ENCODE data around the gene KRT16.
"Not testable (repeated sequence)": the region's sequence is repeated elsewhere in the genome, so short reads cannot be mapped to it uniquely, and the experiment has no call there.

KRT16 gene

DNA sequence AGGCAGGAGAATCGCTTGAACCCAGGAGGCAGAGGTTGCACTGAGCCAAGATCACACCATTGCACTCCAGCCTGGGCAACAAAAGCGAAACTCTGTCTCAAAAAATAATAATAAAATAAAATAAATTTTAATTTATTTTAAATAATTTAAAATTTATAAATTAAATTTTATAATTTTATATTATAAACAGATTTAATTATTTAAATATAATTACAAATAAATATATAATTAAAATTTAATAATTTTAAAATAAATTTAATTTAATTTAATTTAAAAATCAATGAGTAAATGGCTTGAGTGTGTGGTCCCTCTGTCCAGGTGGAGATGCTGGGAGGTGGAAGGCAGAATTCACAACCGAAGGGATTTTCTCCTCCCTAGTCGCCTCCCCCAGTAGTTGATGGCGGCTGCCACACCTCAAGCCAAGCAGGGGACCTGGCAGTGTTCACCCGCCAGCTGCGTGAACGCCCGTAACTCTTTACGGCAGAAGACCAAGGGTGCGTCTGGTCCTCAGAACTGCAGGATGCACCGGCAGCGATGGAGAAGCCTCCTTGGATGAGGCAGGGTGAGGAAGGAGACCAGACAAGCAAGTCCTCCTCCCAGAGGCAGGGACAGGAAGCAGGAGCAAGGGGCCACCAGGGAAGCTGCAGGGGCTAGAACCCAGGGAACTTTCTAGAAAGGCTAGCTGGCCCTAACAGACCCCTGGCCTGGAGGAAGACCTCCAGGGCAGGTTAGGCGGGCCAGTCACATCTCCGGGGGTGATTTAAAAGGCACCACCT, 34.7 kb upstream of the KRT16 start:
- DNase-seq = no peak

- DNase-seq = no peak
Measured at GRCh38 chr17:41642252-41643156, 29.9 kb upstream of the KRT16 start.

GRCh38 chr17:41640596-41640995, 28.0 kb upstream of the KRT16 start:
- DNase-seq = not testable (repeated sequence)

DNA sequence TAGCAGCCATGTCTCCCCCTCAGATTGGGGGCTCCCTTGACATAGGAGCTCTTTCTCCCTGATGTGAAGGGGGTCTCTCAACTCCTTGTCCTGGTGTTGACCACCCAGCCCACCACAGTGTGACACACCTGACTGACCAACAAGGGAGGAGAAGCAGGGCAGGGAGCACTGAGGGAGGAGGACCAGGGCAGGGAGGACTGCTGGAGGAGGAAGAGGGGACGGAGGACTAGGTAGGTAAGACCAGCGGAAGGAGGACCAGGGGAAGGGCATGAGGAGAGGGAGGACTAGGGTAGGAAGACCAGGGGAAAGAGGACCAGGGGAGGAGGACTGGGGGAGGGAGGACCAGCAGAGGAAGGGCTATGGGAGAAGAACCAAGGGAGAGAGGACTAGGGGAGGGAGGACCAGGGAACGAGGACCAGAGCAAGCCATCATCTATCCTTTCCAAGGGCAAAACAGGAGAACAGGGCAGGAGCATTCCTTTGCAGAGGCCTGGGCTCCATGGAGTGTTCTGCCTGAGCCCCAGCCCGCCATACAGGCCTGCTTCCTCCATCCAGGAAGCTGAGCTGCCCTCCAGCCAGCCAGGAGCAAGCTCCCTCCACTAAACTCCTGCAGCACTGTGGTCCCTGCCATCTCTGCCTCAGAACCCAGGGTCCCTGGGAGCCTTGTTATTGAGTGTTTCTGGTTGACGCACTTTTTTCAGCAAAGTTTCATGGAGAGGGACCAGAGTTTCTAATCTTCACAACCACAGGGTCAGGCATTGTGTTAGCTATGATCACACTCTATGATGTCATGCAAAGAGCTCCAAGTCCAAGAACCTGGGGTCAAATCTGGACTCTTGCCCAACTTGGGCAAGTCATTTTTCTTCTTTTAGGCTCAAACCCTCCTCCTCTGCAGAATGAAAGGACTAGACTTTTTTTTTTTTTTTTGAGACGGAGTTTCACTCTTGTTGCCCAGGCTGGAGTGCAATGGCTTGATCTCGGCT, 27.2 kb upstream of the KRT16 start:
- DNase-seq = no peak

DNA sequence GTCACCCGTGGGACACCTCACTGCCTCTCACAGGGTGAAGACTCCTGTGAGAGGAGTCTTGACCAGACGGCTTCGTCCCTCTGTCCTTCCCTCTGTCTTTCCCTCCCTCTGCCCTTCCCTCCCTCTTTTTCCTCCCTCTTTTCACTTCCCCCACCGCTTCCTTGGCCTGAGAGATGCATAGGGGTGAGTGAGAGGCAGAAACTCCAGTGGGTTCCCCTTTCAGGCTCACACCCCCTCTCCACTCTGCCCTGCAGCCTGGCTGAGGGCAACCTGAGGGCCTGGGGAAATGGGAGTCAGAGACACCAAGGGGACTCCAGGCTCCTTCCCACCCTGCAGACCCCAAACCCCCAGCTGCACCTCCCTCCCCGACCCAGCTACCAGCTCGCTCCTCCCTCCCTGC, 26.4 kb upstream of the KRT16 start:
- DNase-seq = no peak

GRCh38 chr17:41638194-41638593, 25.6 kb upstream of the KRT16 start:
- no peak for DNase-seq

DNA sequence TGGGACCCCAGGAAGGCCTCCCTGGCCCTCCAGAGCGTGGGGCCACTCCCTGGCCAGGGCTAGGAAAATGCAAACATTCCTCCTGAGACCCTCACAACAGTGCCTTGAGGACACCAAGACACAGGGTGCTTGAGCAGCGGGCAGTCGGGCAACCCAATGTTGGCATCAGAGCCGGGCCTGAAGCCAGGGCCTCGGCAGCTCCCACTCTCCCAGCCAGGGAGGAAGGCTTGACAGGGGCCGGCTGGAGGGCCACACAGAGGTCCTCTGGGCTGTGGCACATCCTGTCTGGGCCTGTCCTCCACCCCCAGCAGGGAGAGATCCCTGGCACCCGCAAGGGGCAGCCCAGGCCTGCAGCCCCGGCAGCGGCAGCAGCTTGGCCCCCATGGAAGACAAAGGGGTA, 24.1 kb upstream of the KRT16 start:
- no peak for DNase-seq

GRCh38 chr17:41635121-41636097, 22.8 kb upstream of the KRT16 start:
- no peak for DNase-seq

GRCh38 chr17:41634639-41635038, 22.1 kb upstream of the KRT16 start:
- DNase-seq = no peak

DNA sequence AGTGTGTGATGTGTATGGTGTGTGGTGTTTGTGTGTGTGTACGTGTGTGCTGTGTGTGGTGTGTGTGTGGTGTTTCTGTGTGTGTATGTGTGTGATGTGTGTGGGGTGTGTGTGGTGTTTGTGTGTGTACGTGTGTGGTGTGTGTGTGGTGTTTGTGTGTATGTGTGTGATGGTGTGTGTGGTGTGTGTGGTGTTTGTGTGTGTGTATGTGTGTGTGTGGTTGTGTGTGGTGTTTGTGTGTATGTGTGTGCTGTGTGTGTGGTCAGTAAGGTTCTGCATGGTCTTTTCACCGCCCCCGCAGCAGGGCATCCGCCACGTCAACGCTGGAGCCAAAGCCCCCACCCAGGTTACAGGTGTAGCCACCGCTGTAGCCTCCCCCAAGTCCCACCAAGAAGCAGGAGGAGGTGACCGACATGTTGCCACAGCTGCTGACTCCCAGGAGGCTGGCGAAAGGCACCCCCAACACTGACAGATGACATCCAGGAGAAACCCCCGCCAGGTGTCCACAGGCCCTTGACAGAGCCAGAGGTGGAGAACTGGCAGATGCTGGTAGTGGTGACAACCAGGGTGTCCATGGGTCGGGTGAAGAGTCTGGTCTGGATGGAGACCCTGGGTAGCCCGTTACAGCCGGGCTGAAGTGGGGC, 21.1 kb upstream of the KRT16 start:
- no peak for DNase-seq

DNA sequence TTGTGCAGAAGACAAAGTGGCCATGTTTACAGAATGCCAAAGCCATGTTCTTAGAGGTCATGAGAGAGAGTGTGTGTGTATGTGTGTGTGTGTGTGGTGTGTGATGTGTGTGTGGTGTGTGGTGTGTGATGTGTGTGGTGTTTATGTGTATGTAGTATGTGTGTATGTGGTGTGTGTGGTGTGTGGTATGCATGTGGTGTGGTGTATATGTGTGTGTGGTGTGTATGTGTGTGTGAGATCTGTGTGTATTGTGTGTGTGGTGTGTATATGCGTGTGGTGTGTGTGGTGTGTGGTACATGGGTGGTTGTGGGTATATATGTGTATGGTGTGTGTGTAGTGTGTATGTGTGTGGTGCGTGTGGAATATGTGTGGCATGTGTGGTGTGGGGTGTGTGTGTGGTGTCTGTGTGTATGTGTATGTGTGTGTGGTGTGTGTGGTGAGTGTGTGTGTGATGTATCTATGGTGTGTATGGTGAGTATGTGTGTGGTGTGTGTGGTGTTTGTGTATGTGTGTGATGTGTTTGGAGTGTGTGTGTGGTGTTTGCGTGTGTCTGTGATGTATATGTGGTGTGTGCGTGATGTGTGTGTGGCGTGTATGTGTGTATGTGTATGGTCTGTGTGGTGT, 20.0 kb upstream of the KRT16 start:
- DNase-seq = no peak

GRCh38 chr17:41631898-41632285, 19.3 kb upstream of the KRT16 start:
- no peak for DNase-seq

- no peak for DNase-seq
Measured at GRCh38 chr17:41631025-41631897, 18.7 kb upstream of the KRT16 start.

- DNase-seq = no peak
Measured at GRCh38 chr17:41629826-41630670, 17.5 kb upstream of the KRT16 start.

DNA sequence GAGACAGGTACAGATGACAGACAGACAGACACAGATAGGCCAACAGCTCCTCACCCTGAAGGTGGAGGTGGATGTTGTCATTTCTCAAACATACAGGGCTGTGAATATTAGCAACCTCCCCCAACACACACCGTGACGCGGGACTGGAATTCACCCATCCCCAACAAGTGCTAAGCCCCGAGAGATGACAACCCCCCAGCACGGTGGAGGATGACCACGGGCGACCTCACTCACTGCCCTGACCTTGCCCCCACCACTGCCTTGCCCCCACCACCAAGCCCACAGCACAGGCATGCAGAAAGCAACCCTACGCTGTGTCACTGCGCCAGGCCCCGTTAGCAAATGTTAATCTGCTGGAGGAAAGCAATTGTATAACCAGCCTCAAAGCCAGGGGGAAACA, 16.7 kb upstream of the KRT16 start:
- DNase-seq = no peak

GRCh38 chr17:41628621-41629255, 16.2 kb upstream of the KRT16 start:
- not testable (repeated sequence) for DNase-seq

DNA sequence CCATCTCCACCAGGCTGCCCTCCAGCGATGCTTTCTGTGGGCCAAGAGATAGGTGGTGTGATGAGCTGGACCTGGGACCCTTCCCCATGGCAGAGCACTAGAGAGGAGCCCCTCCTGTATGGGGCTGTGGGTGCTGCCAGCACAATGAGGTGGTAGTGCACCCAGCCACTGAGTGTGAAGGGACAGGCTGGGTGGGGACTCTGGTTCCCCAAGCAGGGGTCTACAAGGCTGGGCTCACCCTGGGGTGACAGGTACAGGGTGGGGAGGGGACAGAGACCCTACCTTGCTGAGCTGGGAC, 15.5 kb upstream of the KRT16 start:
- DNase-seq = not testable (repeated sequence)
